CD4-positive, alpha-beta T cell (primary cell): Measurements from ENCODE around the gene SNCG. TPM values are rescaled to one million over a fixed set of nuclear protein-coding genes. Genes with fewer than 3 reads are reported as not detected.

Experiments used
- ATAC-seq: fragments of 200-7000 bp; cut with Tn5 transposase; one replicate; pipeline ENCODE4 v1.10.0; 2022; ENCODE audit warnings: mild to moderate bottlenecking; ENCODE audit not compliant: poor library complexity
- CTCF ChIA-PET: fragments of 350-600 bp; sonication (Branson Sonifier 250); formaldehyde crosslinking; loops from one replicate; lab custom pipeline; 2021; ENCODE audit warnings: antibody characterized with exemption, inconsistent platforms; lab: Charles Lee
- POLR2A ChIA-PET: fragments of 350-600 bp; sonication (Branson Sonifier 250); formaldehyde crosslinking; loops from one replicate; lab custom pipeline; 2021; ENCODE audit warnings: antibody characterized with exemption, inconsistent platforms; lab: Charles Lee
- DNase-seq, 14 experiments: peaks; one replicate each; pipeline ENCODE4 v3.0.0-alpha.2; 2013 to 2020; ENCODE audit warnings: mixed read lengths in 2 of 14
- H3K27ac ChIP-seq, 2 donors: one replicate each; pipeline versions ENCODE4 v1.5.1 to v1.7.0; 2013; ENCODE audit warnings: low read length in 2 of 2, low read depth in 1 of 2, mild to moderate bottlenecking in 1 of 2
- H3K27me3 ChIP-seq, 2 experiments: 1 replicate in 1 of 2; 2 replicates in 1 of 2; pipeline versions ENCODE4 v1.6.1 to v1.7.0; 2013; ENCODE audit warnings: low read length in 2 of 2, control low read depth in 1 of 2, mild to moderate bottlenecking in 1 of 2, moderate library complexity in 1 of 2; ENCODE audit not compliant: insufficient read depth in 2 of 2, control insufficient read depth in 1 of 2
- H3K36me3 ChIP-seq: one replicate; pipeline ENCODE4 v1.6.1; 2013; ENCODE audit warnings: low read length, control low read depth; ENCODE audit not compliant: insufficient read depth
- H3K4me1 ChIP-seq: one replicate; pipeline ENCODE4 v1.6.1; 2013; ENCODE audit warnings: low read length, control low read depth; ENCODE audit not compliant: insufficient read depth
- H3K4me3 ChIP-seq: one replicate; pipeline ENCODE4 v1.5.1; 2013; ENCODE audit warnings: mild to moderate bottlenecking, low read length, moderate library complexity
- H3K9me3 ChIP-seq, 2 experiments: 1 replicate in 1 of 2; 2 replicates in 1 of 2; pipeline versions ENCODE4 v1.6.1 to v1.7.0; 2013; ENCODE audit warnings: low read length in 2 of 2, mild to moderate bottlenecking in 2 of 2, control low read depth in 1 of 2, moderate library complexity in 1 of 2; ENCODE audit not compliant: control insufficient read depth in 1 of 2, insufficient read depth in 1 of 2
- H3K27ac Mint-ChIP-seq: one replicate; pipeline ENCODE4 v1.8.0; 2020; ENCODE audit warnings: mixed read lengths
- H3K27me3 Mint-ChIP-seq: one replicate; pipeline ENCODE4 v1.8.0; 2021; ENCODE audit warnings: mixed read lengths
- H3K36me3 Mint-ChIP-seq: one replicate; pipeline ENCODE4 v1.8.0; 2021; ENCODE audit warnings: low read depth, mixed read lengths
- H3K4me1 Mint-ChIP-seq: one replicate; pipeline ENCODE4 v1.8.0; 2021; ENCODE audit warnings: low read depth, mixed read lengths
- H3K4me3 Mint-ChIP-seq: one replicate; pipeline ENCODE4 v1.8.0; 2020; ENCODE audit warnings: mild to moderate bottlenecking, mixed read lengths
- H3K9me3 Mint-ChIP-seq: one replicate; pipeline ENCODE4 v1.8.0; 2020; ENCODE audit warnings: mixed read lengths
- intact Hi-C, 2 experiments: fragments of 100-400 bp; cut with DNase I in 1 of 2; cut with micrococcal nuclease in 1 of 2; formaldehyde crosslinking; loops; one replicate each; pipeline versions ENCODE4 v1.15.1 to v1.9.0; 2023 to 2025; cut with DNase I, micrococcal nuclease
- total RNA-seq, 174 experiments: library from RNA in 2 of 174; stranded (reverse) in 2 of 174; gene quantifications; one replicate each; pipeline ENCODE4 v1.2.3 and lab custom pipeline; 2021 to 2026
- TF ChIP-seq, protein P1 (sequence below): fragments of 200-600 bp; IDR thresholded peaks from one replicate; pipeline ENCODE4 v1.8.0; 2022; ENCODE audit warnings: antibody characterized with exemption, mild to moderate bottlenecking

Gene SNCG
- total RNA-seq, 2 experiments from 2014 or later, result not detected

- TF ChIP-seq, protein P1, sequence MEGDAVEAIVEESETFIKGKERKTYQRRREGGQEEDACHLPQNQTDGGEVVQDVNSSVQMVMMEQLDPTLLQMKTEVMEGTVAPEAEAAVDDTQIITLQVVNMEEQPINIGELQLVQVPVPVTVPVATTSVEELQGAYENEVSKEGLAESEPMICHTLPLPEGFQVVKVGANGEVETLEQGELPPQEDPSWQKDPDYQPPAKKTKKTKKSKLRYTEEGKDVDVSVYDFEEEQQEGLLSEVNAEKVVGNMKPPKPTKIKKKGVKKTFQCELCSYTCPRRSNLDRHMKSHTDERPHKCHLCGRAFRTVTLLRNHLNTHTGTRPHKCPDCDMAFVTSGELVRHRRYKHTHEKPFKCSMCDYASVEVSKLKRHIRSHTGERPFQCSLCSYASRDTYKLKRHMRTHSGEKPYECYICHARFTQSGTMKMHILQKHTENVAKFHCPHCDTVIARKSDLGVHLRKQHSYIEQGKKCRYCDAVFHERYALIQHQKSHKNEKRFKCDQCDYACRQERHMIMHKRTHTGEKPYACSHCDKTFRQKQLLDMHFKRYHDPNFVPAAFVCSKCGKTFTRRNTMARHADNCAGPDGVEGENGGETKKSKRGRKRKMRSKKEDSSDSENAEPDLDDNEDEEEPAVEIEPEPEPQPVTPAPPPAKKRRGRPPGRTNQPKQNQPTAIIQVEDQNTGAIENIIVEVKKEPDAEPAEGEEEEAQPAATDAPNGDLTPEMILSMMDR, result no peak
- H3K9me3 ChIP-seq, result peaks cover 0 to 21% of the 10 kb centered on the region in 2 experiments
- H3K27me3 ChIP-seq, result no peaks in the 10 kb centered on the region
- no peak overlapping the region for H3K4me3 ChIP-seq
- DNase-seq, result peak in 1 of 14 experiments; percentile 4
- Mint-ChIP-seq H3K36me3 (no peaks in the 10 kb centered on the region), H3K4me3 (no peak overlapping the region), H3K9me3 (peaks cover 2% of the 10 kb centered on the region), H3K27me3 (peaks cover 3% of the 10 kb centered on the region), H3K27ac (no peak overlapping the region), H3K4me1 (peaks cover under 1% of the 10 kb centered on the region)
- POLR2A ChIA-PET, result interaction anchor here (1.4 kb wide), 1 partner anchor 10 kb away, joined by 6 read pairs; no protein-coding TSS in a partner anchor
- CTCF ChIA-PET, result interaction anchor here (0.6 to 1.0 kb wide), 2 partner anchors 10 to 17 kb away, joined by 3 to 5 read pairs; no protein-coding TSS in a partner anchor
- H3K27ac ChIP-seq, result no peak overlapping the region
- ATAC-seq, result no peak
- H3K36me3 ChIP-seq, result no peaks in the 10 kb centered on the region
- intact Hi-C loops, result no loop called here
- peaks cover 44% of the 10 kb centered on the region for H3K4me1 ChIP-seq
Measured at GRCh38 chr10:86956195-86956847, 2.1 kb upstream of the SNCG start.

- ATAC-seq, result no peak
- Histone ChIP-seq H3K4me1 (peaks cover 38% of the 10 kb centered on the region), H3K9me3 (peaks cover 0 to 17% of the 10 kb centered on the region in 2 experiments), H3K27ac (no peak overlapping the region), H3K27me3 (no peaks in the 10 kb centered on the region), H3K36me3 (no peaks in the 10 kb centered on the region), H3K4me3 (no peak overlapping the region)
- Mint-ChIP-seq H3K4me3 (no peak overlapping the region), H3K9me3 (peaks cover 2% of the 10 kb centered on the region), H3K4me1 (no peaks in the 10 kb centered on the region), H3K27me3 (peaks cover 3% of the 10 kb centered on the region), H3K36me3 (no peaks in the 10 kb centered on the region), H3K27ac (no peak overlapping the region)
- TF ChIP-seq, protein P1, result no peak
- ChIA-PET CTCF (interaction anchor here (0.6 to 1.0 kb wide), 2 partner anchors 9 to 18 kb away, joined by 3 to 5 read pairs; no protein-coding TSS in a partner anchor), POLR2A (interaction anchor here (1.4 kb wide), 1 partner anchor 9 kb away, joined by 6 read pairs; no protein-coding TSS in a partner anchor)
- no peak for DNase-seq
- intact Hi-C loops, result no loop called here
Measured at GRCh38 chr10:86956848-86957448, 1.5 kb upstream of the SNCG start.

DNA sequence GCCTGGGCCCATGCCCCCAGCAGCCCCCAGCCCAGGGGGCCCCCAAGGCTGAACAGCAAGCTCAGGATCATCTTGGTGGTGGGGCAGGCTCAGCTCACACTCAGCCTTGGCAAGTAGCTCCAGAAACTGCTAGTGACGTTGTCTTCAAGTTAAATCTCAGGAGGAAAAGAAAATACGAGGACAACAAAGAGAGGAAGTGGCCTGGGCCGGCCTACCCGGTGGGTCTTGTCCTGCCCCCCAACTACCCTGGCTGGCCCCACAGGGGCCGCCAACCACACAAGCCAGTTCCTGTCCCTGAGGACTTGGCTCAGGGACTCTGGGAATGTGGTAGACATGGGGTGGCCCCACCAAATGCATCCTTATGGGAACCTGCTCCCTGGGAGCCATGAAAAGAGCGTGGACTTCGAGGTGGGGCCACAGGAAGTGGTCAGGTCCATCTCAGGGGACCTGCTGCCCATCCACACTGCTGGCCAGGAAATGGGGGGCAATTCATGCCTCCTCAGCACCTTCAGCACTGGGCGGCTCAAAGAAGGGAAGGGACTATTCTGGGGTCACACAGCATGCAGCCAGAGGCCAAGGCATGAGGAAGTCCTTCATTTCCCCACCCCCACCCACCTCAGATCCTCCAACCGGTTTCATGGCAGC lies 806 bp upstream of the SNCG start, which contains the start of gene MMRN2:
Gene MMRN2, minus strand, starts transcription at position 145 of the 645 bp plus-strand sequence. Its CDS starts 74 bp downstream, at position 71.
- Mint-ChIP-seq H3K4me3 (no peak within 1 kb of the TSS), H3K36me3 (no peaks in the 10 kb centered on the region), H3K27me3 (peaks cover 3% of the 10 kb centered on the region), H3K27ac (no peak within 1 kb of the TSS), H3K9me3 (peaks cover 2% of the 10 kb centered on the region), H3K4me1 (no peaks in the 10 kb centered on the region)
- DNase-seq, result no peak
- ATAC-seq, result no peak
- TF ChIP-seq, protein P1, result no peak
- ChIA-PET CTCF (no interaction called here), POLR2A (interaction anchor here (1.4 kb wide), 1 partner anchor 9 kb away, joined by 6 read pairs; no protein-coding TSS in a partner anchor)
- Histone ChIP-seq H3K36me3 (no peaks in the 10 kb centered on the region), H3K9me3 (peaks cover 0 to 14% of the 10 kb centered on the region in 2 experiments), H3K4me3 (no peak within 1 kb of the TSS), H3K27me3 (no peaks in the 10 kb centered on the region), H3K27ac (no peak within 1 kb of the TSS), H3K4me1 (peaks cover 43% of the 10 kb centered on the region)
- intact Hi-C loops, result no loop called here
